HG03457 (cell line): ENCODE measurements around the gene LRG1.

Source experiments
- ATAC-seq: cut with Tn5 transposase; IDR thresholded peaks from one replicate; pipeline ENCODE4 v1.9.1; 2021; ENCODE audit warnings: moderate number of reproducible peaks; ENCODE audit not compliant: unreplicated experiment

The LRG1 gene

GRCh38 chr19:4496304-4496703 lies 43.5 kb downstream of the LRG1 start:
- ATAC-seq, result no peak

DNA sequence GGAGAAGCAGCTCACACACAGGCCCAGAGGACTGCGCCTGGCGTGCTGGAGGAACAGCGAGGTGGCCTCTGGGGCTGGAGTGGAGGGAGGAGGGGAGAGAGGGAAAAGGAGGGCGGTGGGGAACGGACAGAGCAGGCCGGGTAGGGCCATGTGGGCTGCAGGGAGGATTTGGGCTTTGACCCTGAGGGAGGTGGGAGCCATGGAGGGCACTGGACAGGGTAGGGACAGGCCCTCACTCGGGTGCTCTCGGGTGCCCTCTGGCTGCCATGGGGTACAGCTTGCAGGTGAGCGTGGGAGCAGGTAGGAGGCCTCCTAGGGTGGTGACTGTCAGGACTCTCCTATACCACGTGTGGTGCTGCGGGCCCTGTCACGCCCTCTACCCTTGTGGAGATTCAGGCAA lies 44.4 kb downstream of the LRG1 start:
- no peak for ATAC-seq

DNA sequence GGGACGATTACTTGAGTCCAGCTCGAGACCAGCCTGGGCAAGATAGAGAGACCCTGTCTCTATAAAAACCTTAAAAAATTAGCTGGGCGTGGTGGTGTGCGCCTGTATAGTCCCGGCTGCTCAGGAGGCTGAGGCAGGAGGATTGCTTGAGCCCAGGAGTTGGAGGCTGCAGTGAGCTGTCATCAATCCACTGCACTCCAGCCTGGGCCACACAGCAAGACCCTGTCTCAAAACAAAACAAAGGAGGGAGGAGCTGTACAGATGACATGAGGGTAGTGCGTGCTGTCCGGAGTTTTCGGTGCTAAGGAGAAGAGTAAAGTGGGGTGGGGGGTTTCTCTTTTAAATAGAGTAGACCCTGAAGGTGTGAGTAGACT lies 45.2 kb downstream of the LRG1 start:
- no peak for ATAC-seq

DNA sequence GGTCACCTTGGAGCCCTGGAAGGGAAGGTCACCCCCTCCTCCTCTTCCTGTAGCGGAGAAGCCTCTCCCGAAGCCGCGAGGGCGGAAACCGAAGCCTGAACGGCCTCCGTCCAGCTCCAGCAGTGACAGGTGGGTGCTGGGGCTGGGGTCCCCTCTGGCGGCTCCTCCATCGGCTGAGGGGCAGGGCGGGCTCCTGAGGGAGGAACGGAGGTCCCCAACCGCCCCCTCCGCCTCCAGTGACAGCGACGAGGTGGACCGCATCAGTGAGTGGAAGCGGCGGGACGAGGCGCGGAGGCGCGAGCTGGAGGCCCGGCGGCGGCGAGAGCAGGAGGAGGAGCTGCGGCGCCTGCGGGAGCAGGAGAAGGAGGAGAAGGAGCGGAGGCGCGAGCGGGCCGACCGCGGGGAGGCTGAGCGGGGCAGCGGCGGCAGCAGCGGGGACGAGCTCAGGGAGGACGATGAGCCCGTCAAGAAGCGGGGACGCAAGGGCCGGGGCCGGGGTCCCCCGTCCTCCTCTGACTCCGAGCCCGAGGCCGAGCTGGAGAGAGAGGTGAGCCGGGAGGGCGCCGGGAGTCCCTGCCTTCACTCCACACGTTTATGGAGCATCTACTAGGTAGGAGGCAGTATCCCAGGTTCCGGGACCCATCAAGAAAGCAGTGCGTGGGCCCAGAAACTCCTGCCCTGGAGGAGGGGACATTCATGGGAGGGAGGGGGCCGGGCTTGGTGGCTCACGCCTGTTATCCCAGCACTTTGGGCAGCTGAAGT lies 45.7 kb downstream of the LRG1 start:
- no peak for ATAC-seq

DNA sequence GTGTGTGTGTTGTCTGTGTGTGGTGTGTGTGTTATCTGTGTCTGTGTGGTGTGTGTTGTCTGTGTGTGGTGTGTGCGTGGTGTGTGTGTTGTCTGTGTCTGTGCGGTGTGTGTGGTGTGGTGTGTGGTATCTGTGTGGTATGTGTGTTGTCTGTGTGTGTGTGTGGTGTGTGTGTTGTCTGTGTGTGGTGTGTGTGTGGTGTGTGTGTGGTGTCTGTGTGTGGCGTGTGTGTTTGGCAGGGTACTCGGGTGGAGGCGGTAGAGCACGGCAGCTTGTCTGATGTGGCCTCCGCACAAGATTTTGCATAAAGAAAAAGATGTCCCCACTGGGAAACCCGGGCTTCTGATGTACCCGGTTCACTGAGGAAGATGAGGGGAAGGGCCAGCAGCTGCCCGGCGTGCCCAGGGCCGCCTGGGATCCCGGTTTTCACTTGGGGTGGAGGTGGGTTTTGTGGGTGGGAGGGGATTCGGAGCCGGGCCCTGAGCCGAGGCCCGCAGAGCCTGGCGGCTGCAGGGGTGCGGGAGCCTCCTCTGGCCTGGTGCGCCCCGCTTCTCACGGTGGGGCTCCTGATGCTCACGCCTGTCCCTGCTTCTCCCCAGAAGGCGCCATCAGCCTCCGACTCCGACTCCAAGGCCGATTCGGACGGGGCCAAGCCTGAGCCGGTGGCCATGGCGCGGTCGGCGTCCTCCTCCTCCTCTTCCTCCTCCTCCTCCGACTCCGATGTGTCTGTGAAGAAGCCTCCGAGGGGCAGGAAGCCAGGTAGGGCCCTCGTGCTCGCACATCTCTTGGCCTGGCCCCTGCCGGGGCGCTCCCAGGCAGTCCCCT lies 46.5 kb downstream of the LRG1 start:
- ATAC-seq, result no peak

- ATAC-seq, result no peak
Measured at GRCh38 chr19:4492337-4493103, 47.3 kb downstream of the LRG1 start.

- ATAC-seq, result no peak
Measured at GRCh38 chr19:4491446-4491845, 48.4 kb downstream of the LRG1 start.

DNA sequence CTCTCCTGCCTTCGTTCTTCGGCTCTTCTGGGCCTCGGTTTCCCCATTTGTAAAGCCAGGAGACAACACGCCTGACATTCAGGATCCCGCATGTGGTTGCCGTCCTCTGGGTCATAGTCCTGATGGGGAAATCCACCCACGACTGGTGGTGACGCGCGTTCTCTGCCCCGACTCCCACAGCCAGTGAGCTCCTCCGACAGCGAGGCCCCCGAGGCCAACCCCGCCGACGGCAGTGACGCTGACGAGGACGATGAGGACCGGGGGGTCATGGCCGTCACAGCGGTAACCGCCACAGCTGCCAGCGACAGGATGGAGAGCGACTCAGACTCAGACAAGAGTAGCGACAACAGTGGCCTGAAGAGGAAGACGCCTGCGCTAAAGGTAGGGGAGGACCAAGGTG lies 51.3 kb downstream of the LRG1 start:
- ATAC-seq, result no peak

GRCh38 chr19:4487572-4487971 lies 52.3 kb downstream of the LRG1 start:
- ATAC-seq, result no peak
